SK-N-SH (cell line): ENCODE measurements around the gene SAMD4B. TPM values are rescaled to one million over a fixed set of nuclear protein-coding genes. Genes with fewer than 3 reads are reported as not detected.

Experiments used
- CTCF ChIA-PET: fragments of 300-600, 350-600 bp; formaldehyde crosslinking; extraction: SDS; loops from one replicate; lab custom pipeline; 2021; lab: Yijun Ruan, JAX
- POLR2A ChIA-PET: fragments of 350-600 bp; sonication (Branson Sonifier 250); formaldehyde crosslinking; extraction: SDS; loops from one replicate; lab custom pipeline; 2020; ENCODE audit warnings: antibody characterized with exemption, inconsistent platforms; lab: Yijun Ruan, JAX
- DNase-seq: peaks from one replicate; pipeline ENCODE4 v3.0.0; 2012
- H2AFZ ChIP-seq: fragments of 200-600 bp; sonication (generic); 2 replicates; pipeline ENCODE4 v1.8.1; 2016; ENCODE audit warnings: antibody characterized with exemption, mild to moderate bottlenecking, low read depth
- H3F3A ChIP-seq: fragments of 200-600 bp; sonication (generic); replicated peaks from 2 replicates; pipeline ENCODE3; 2016; ENCODE audit warnings: antibody characterized with exemption, mild to moderate bottlenecking; ENCODE audit not compliant: insufficient read depth
- H3K27ac ChIP-seq, 2 experiments: fragments of 200-500 bp in 1 of 2; fragments of 200-600 bp in 1 of 2; sonication (Bioruptor generic) in 1 of 2; sonication (generic), shearing (Covaris generic) in 1 of 2; 2 replicates each; pipeline versions ENCODE4 v1.5.1 to v1.6.1; 2014 to 2016; ENCODE audit warnings: low read depth in 2 of 2, inconsistent platforms in 1 of 2, low read length in 1 of 2, mild to moderate bottlenecking in 1 of 2, mixed read lengths in 1 of 2
- H3K27me3 ChIP-seq: fragments of 200-600 bp; sonication (generic), shearing (Covaris generic); 2 replicates; pipeline ENCODE4 v1.6.1; 2016; ENCODE audit warnings: mixed run types; ENCODE audit not compliant: insufficient read depth
- H3K36me3 ChIP-seq, 2 experiments: fragments of 200-500 bp in 1 of 2; fragments of 200-600 bp in 1 of 2; sonication (Bioruptor generic) in 1 of 2; sonication (generic) in 1 of 2; replicated peaks in 1 of 2; 2 replicates each; pipeline versions ENCODE3 to v1.5.1; 2014 to 2016; ENCODE audit warnings: low read length in 1 of 2, mild to moderate bottlenecking in 1 of 2; ENCODE audit not compliant: insufficient read depth in 2 of 2, control insufficient read depth in 1 of 2
- H3K4me1 ChIP-seq, 2 experiments: fragments of 200-500 bp in 1 of 2; fragments of 200-600 bp in 1 of 2; sonication (Bioruptor generic) in 1 of 2; sonication (generic), shearing (Covaris generic) in 1 of 2; 2 replicates each; pipeline versions ENCODE4 v1.5.1 to v1.6.1; 2014 to 2016; ENCODE audit warnings: low read depth in 1 of 2, low read length in 1 of 2, mixed run types in 1 of 2; ENCODE audit not compliant: insufficient read depth in 2 of 2, control insufficient read depth in 1 of 2
- H3K4me2 ChIP-seq: fragments of 200-600 bp; sonication (generic), shearing (Covaris generic); 2 replicates; pipeline ENCODE4 v1.6.1; 2017; ENCODE audit warnings: mixed run types
- H3K4me3 ChIP-seq, 2 experiments: fragments of 200-500 bp in 1 of 2; fragments of 200-600 bp in 1 of 2; sonication (Bioruptor generic) in 1 of 2; sonication (generic), shearing (Covaris generic) in 1 of 2; 2 replicates each; pipeline versions ENCODE4 v1.5.1 to v1.8.1; 2014 to 2016; ENCODE audit warnings: low read depth in 2 of 2, inconsistent platforms in 1 of 2, low read length in 1 of 2, mild to moderate bottlenecking in 1 of 2, mixed read lengths in 1 of 2, moderate library complexity in 1 of 2
- H3K79me2 ChIP-seq: fragments of 200-600 bp; sonication (generic); 2 replicates; pipeline ENCODE4 v1.8.1; 2017; ENCODE audit warnings: mild to moderate bottlenecking; ENCODE audit not compliant: insufficient read depth
- H3K9ac ChIP-seq: fragments of 200-600 bp; sonication (generic); 2 replicates; pipeline ENCODE4 v1.6.1; 2017; ENCODE audit warnings: mixed run types
- H3K9me2 ChIP-seq: fragments of 200-600 bp; sonication (generic); 2 replicates; pipeline ENCODE4 v1.6.1; 2017; ENCODE audit warnings: mixed run types
- H3K9me3 ChIP-seq: fragments of 200-600 bp; sonication (generic); 2 replicates; pipeline ENCODE4 v1.6.1; 2017; ENCODE audit warnings: mixed run types, mild to moderate bottlenecking, moderate library complexity
- H4K20me1 ChIP-seq: fragments of 200-600 bp; sonication (generic); 2 replicates; pipeline ENCODE4 v1.6.1; 2017; ENCODE audit warnings: mild to moderate bottlenecking, mixed run types; ENCODE audit not compliant: insufficient read depth
- ELF1 ChIP-seq: IDR thresholded peaks from 2 replicates; pipeline ENCODE4 v1.4.0; 2012
- EP300 ChIP-seq, 2 experiments: IDR thresholded peaks; 2 replicates each; pipeline versions ENCODE4 v1.4.0 to v1.6.1; 2012; ENCODE audit warnings: borderline replicate concordance in 1 of 2, low read depth in 1 of 2, low read length in 1 of 2
- FOXJ3 ChIP-seq: sonication (generic); formaldehyde crosslinking; IDR thresholded peaks from 2 replicates; pipeline ENCODE4 v1.5.1; 2020; ENCODE audit warnings: mild to moderate bottlenecking, missing genetic modification reagents
- FOXM1 ChIP-seq: IDR thresholded peaks from 2 replicates; pipeline ENCODE4 v1.4.0; 2012; ENCODE audit warnings: low read depth, mild to moderate bottlenecking
- GATA2 ChIP-seq: sonication (generic); formaldehyde crosslinking; IDR thresholded peaks from 2 replicates; pipeline ENCODE4 v1.5.0; 2020; ENCODE audit warnings: mild to moderate bottlenecking, missing genetic modification reagents
- MEF2A ChIP-seq: IDR thresholded peaks from 2 replicates; pipeline ENCODE4 v1.4.0; 2012; ENCODE audit warnings: low read depth, borderline replicate concordance
- MXI1 ChIP-seq: IDR thresholded peaks from 2 replicates; pipeline ENCODE4 v1.6.1; 2012; ENCODE audit warnings: mild to moderate bottlenecking, low read depth, low read length, improper control_type of control experiment
- NFIC ChIP-seq: IDR thresholded peaks from 2 replicates; pipeline ENCODE4 v1.4.0; 2012; ENCODE audit warnings: borderline replicate concordance
- NRF1 ChIP-seq: IDR thresholded peaks from 2 replicates; pipeline ENCODE4 v1.6.1; 2012; ENCODE audit warnings: low read depth, mild to moderate bottlenecking, low read length
- PBX3 ChIP-seq: IDR thresholded peaks from 2 replicates; pipeline ENCODE4; 2012
- RCOR1 ChIP-seq: fragments of 150-350 bp; IDR thresholded peaks from 2 replicates; pipeline ENCODE4 v1.6.1; 2017; ENCODE audit warnings: antibody characterized with exemption, low read length
- RFX5 ChIP-seq: IDR thresholded peaks from 2 replicates; pipeline ENCODE4 v1.6.1; 2012; ENCODE audit warnings: mild to moderate bottlenecking, improper control_type of control experiment, low read length
- RXRA ChIP-seq: IDR thresholded peaks from 2 replicates; pipeline ENCODE4 v1.4.0; 2012; ENCODE audit warnings: low read depth, mild to moderate bottlenecking, borderline replicate concordance
- SIN3A ChIP-seq: IDR thresholded peaks from 2 replicates; pipeline ENCODE4 v1.6.1; 2012; ENCODE audit warnings: low read depth, mild to moderate bottlenecking, low read length, moderate library complexity, borderline replicate concordance
- TAF1 ChIP-seq: IDR thresholded peaks from 2 replicates; pipeline ENCODE4 v1.6.1; 2012; ENCODE audit warnings: low read depth, mild to moderate bottlenecking, low read length, moderate library complexity, borderline replicate concordance
- TCF12 ChIP-seq: IDR thresholded peaks from 2 replicates; pipeline ENCODE4 v1.4.0; 2012
- USF2 ChIP-seq: fragments of 150-350 bp; IDR thresholded peaks from 2 replicates; pipeline ENCODE4 v1.6.1; 2017; ENCODE audit warnings: antibody characterized with exemption, low read length, low read depth, borderline replicate concordance
- YY1 ChIP-seq: IDR thresholded peaks from 2 replicates; pipeline ENCODE4 v1.4.0; 2012; ENCODE audit warnings: low read depth, mild to moderate bottlenecking
- WGBS: methylation state at CpG from one replicate; pipeline ENCODE4 v1.1.6; 2017; ENCODE audit warnings: low lambda C conversion rate; 5-methylcytosine and 5-hydroxymethylcytosine counted together
- polyA plus RNA-seq, 3 experiments: library from polyadenylated mRNA; depleted of rRNA; stranded (reverse); fragments of >200 nt; gene quantifications; 2 replicates each; pipeline ENCODE4 v1.2.3, GENCODE V29; 2012
- TF ChIP-seq, protein P1 (sequence below): fragments of 150-350 bp; IDR thresholded peaks from 2 replicates; pipeline ENCODE4 v1.6.1; 2016; ENCODE audit warnings: mild to moderate bottlenecking, low read depth, low read length
- TF ChIP-seq, protein P2 (sequence below): IDR thresholded peaks from 2 replicates; pipeline ENCODE4 v1.6.1; 2012; ENCODE audit warnings: mild to moderate bottlenecking, low read depth, low read length, moderate library complexity

Gene SAMD4B
- polyA plus RNA-seq, 1 of the 3 experiments (the other 2 are of a cell fraction): 83.0 TPM

DNA sequence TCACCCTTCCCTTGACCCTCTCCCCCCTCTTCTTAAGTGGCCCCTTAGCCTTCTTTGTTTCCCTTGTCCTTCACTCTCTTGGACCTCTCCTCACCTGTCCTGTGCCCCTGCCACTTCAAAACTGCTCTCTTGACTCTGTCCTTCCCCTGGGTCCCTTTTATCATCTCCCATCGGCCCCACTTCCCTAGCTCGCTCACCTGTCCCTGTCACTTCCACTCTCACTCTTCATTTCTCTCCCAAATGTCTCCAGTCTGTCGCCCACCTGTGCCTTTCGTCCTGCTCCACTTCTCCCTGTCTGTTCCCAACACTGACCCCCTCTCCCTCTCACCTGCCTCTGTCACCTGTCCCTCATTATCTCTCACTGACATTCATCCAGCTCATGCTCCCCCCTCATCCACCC is 45.3 kb upstream of the SAMD4B start (continued):
- TF ChIP-seq MEF2A: no peak
- no peak for TF ChIP-seq SIN3A
- TF ChIP-seq TCF12: no peak
- no peak for TF ChIP-seq RCOR1
- no peak for TF ChIP-seq NRF1
- TF ChIP-seq NFIC: no peak
- no peak for TF ChIP-seq FOXJ3 (CRISPR knock-in tag)
- TF ChIP-seq ELF1: no peak
- TF ChIP-seq, protein P1, sequence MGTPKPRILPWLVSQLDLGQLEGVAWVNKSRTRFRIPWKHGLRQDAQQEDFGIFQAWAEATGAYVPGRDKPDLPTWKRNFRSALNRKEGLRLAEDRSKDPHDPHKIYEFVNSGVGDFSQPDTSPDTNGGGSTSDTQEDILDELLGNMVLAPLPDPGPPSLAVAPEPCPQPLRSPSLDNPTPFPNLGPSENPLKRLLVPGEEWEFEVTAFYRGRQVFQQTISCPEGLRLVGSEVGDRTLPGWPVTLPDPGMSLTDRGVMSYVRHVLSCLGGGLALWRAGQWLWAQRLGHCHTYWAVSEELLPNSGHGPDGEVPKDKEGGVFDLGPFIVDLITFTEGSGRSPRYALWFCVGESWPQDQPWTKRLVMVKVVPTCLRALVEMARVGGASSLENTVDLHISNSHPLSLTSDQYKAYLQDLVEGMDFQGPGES: no peak
- TF ChIP-seq FOXM1: no peak
- TF ChIP-seq USF2: no peak
- no peak for TF ChIP-seq MXI1
- TF ChIP-seq, all 33 proteins: peak for 0

DNA sequence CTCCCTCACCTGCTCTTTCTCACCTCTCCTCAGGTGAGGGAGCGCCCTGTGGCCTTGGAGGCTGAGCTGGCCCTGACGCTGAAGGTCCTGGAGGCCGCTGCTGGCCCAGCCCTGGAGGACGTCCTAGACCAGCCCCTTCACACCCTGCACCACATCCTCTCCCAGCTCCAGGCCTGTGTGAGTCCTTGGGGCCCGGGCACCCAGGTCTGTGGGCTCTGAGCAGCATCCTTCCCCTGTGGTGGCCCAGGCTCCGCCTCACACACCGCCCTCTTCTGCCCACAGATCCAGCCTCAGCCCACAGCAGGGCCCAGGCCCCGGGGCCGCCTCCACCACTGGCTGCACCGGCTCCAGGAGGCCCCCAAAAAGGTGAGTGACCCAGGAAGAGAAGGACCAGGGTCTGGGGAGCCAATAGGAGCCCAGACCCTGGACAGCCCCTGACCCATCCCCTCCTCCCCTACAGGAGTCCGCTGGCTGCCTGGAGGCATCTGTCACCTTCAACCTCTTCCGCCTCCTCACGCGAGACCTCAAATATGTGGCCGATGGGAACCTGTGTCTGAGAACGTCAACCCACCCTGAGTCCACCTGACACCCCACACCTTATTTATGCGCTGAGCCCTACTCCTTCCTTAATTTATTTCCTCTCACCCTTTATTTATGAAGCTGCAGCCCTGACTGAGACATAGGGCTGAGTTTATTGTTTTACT is 44.1 kb upstream of the SAMD4B start:
- Histone ChIP-seq H3K27me3 (no peaks in the 10 kb centered on the region), H4K20me1 (no peaks in the 10 kb centered on the region), H3K79me2 (no peaks in the 10 kb centered on the region), H3K4me3 (no peak overlapping the region), H3K4me1 (no peaks in the 10 kb centered on the region), H3K9me3 (no peaks in the 10 kb centered on the region), H3K36me3 (no peaks in the 10 kb centered on the region), H3K27ac (no peak overlapping the region), H3K9me2 (no peaks in the 10 kb centered on the region), H3K4me2 (no peak overlapping the region), H2AFZ (no peak overlapping the region), H3F3A (no peaks in the 10 kb centered on the region), H3K9ac (no peak overlapping the region)
- TF ChIP-seq RXRA: no peak
- TF ChIP-seq PBX3: no peak
- no peak for TF ChIP-seq EP300 (IDR thresholded peaks at IDR 0.05; ENCODE audit: borderline replicate concordance in 1 of 2, low read depth in 1 of 2, low read length in 1 of 2)
- TF ChIP-seq GATA2 (CRISPR knock-in tag): no peak
- TF ChIP-seq, protein P1: no peak
- TF ChIP-seq MXI1: no peak
- TF ChIP-seq FOXJ3 (CRISPR knock-in tag): no peak
- TF ChIP-seq, protein P2, sequence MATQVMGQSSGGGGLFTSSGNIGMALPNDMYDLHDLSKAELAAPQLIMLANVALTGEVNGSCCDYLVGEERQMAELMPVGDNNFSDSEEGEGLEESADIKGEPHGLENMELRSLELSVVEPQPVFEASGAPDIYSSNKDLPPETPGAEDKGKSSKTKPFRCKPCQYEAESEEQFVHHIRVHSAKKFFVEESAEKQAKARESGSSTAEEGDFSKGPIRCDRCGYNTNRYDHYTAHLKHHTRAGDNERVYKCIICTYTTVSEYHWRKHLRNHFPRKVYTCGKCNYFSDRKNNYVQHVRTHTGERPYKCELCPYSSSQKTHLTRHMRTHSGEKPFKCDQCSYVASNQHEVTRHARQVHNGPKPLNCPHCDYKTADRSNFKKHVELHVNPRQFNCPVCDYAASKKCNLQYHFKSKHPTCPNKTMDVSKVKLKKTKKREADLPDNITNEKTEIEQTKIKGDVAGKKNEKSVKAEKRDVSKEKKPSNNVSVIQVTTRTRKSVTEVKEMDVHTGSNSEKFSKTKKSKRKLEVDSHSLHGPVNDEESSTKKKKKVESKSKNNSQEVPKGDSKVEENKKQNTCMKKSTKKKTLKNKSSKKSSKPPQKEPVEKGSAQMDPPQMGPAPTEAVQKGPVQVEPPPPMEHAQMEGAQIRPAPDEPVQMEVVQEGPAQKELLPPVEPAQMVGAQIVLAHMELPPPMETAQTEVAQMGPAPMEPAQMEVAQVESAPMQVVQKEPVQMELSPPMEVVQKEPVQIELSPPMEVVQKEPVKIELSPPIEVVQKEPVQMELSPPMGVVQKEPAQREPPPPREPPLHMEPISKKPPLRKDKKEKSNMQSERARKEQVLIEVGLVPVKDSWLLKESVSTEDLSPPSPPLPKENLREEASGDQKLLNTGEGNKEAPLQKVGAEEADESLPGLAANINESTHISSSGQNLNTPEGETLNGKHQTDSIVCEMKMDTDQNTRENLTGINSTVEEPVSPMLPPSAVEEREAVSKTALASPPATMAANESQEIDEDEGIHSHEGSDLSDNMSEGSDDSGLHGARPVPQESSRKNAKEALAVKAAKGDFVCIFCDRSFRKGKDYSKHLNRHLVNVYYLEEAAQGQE: no peak
- TF ChIP-seq TAF1: no peak
- TF ChIP-seq YY1: no peak
- TF ChIP-seq RFX5: no peak
- no peak for DNase-seq
- CTCF ChIA-PET: no interaction called here
- POLR2A ChIA-PET: no interaction called here
- whole genome bisulfite sequencing: 71% methylated on average over 12 of the region's 17 CpGs
